Ovary (tissue), 10 donors: ENCODE measurements around the gene RPA4. TPM values are rescaled to one million over a fixed set of nuclear protein-coding genes. Genes with fewer than 3 reads are reported as not detected.

Experiments used
- DNase-seq, 5 donors: peaks; one replicate each; pipeline ENCODE4 v3.0.0-alpha.2; 2019 to 2020
- H3K27ac ChIP-seq, 2 donors: fragments of 200-600 bp; one replicate each; pipeline versions ENCODE4 v1.5.1 to v1.8.0; 2019 to 2022
- H3K27me3 ChIP-seq: fragments of 200-600 bp; one replicate; pipeline ENCODE4 v1.8.0; 2022
- H3K36me3 ChIP-seq: fragments of 200-600 bp; sonication (generic); one replicate; pipeline ENCODE4 v1.5.1; 2019
- H3K4me1 ChIP-seq: one replicate; pipeline ENCODE4 v1.8.1; 2013; ENCODE audit warnings: mild to moderate bottlenecking, moderate library complexity; ENCODE audit not compliant: insufficient read depth
- H3K4me3 ChIP-seq: fragments of 200-600 bp; sonication (generic); one replicate; pipeline ENCODE4 v1.5.1; 2017
- H3K9me3 ChIP-seq, 2 donors: fragments of 200-600 bp in 1 of 2; sonication (generic) in 1 of 2; one replicate each; pipeline versions ENCODE4 v1.5.1 to v1.8.1; 2013 to 2019; ENCODE audit warnings: mild to moderate bottlenecking in 1 of 2, moderate library complexity in 1 of 2
- EP300 ChIP-seq: sonication (generic); formaldehyde crosslinking; IDR thresholded peaks from one replicate; pipeline ENCODE4 v1.6.1; 2017; ENCODE audit warnings: antibody characterized with exemption
- POLR2A ChIP-seq: fragments of 450-650 bp; IDR thresholded peaks from one replicate; pipeline ENCODE4 v1.6.1; 2017; ENCODE audit warnings: antibody characterized with exemption, mild to moderate bottlenecking, moderate library complexity
- WGBS, 3 donors: extraction: QIAGEN DNeasy Blood & Tissue Kit in 1 of 3; methylation state at CpG; one replicate each; pipeline versions ENCODE4 v1.1.5 to v1.1.7; 2013 to 2017; 5-methylcytosine and 5-hydroxymethylcytosine counted together
- intact Hi-C, 4 donors: fragments of 100-400 bp; cut with DNase I; formaldehyde crosslinking; loops; one replicate each; pipeline versions ENCODE4 v1.11.0 to v1.15.1; 2022 to 2023
- long read RNA-seq, 3 donors: library from polyadenylated mRNA in 2 of 3; unstranded in 2 of 3; transcript quantifications; one replicate each; pipeline ENCODE4 v2.0.0 and lab custom pipeline, GENCODE V29; 2021 to 2026
- polyA plus RNA-seq, 2 donors: library from polyadenylated mRNA; stranded (reverse); fragments of 200-250 nt in 1 of 2; fragments of 350-450 nt in 1 of 2; fragmentation: Illumina TruSeq in 1 of 2; extraction: RNeasy Lipid Tissue Mini Kit (QIAGEN cat#74804) in 1 of 2; gene quantifications; one replicate each; pipeline ENCODE4 v1.2.3, GENCODE V29; 2013 to 2014
- total RNA-seq, 7 donors: library from RNA; depleted of rRNA in 2 of 7; stranded (reverse); fragments of >200 nt in 2 of 7; fragmentation: NEBNext Ultra II Directional in 3 of 7; extraction: Animal tissue kit (Norgen Biotek cat#: 25700) in 3 of 7; gene quantifications; one replicate each; pipeline versions ENCODE4 v1.1.0 to v1.2.4, GENCODE V29; 2016 to 2023
- TF ChIP-seq, protein P1 (sequence below), 3 donors: fragments of 450-650 bp in 2 of 3; fragments of 200-600 bp in 1 of 3; IDR thresholded peaks; one replicate each; pipeline versions ENCODE4 v1.5.1 to v1.8.0; 2016 to 2022; ENCODE audit warnings: antibody characterized with exemption in 3 of 3, mild to moderate bottlenecking in 1 of 3
- donor health status: DM: no; HTN: no; CAD: no; lungs with moderate emphysema.
- donor health status: DM: no; HTN: no; CAD: no.
- donor health status: Bipolar disorder and iron deficiency.
- donor health status: DM: yes; HTN: yes; CAD: no.
- donor health status: DM: no; HTN: no; CAD: no.
- donor health status: DM: yes; HTN: yes; CAD: no.

RPA4 gene
- total RNA-seq, result 1 to 10 TPM in 5 of 7 donors, under 1 TPM in 2; 0.38 to 3.7 (median 1.1) TPM
- under 1 TPM in 1 of 2 donors, not detected in 1; 0.08 TPM for polyA plus RNA-seq
- long read RNA-seq, donor 1, result 0 reads
- long read RNA-seq, donor 2, transcript RPA4-201 (1 exons, 1,560 nt), result major isoform, 19 of 19 reads
- long read RNA-seq, donor 2, partial matches to known transcripts, result 0 of 19 reads
- long read RNA-seq, donor 2, other reads (novel, unspliced or antisense), result 0 of 19 reads
- long read RNA-seq, donor 3, result 0 reads

GRCh38 chrX:96883608-96884007, at the start of gene RPA4:
Gene RPA4 (plus strand): TSS chrX:96883908. CDS start chrX:96884311, 403 bp downstream.
- no peaks in the 10 kb centered on the region for H3K27me3 ChIP-seq
- no peak within 1 kb of the TSS for H3K4me3 ChIP-seq
- no peaks in the 10 kb centered on the region for H3K9me3 ChIP-seq
- H3K36me3 ChIP-seq, result no peaks in the 10 kb centered on the region
- no peaks in the 10 kb centered on the region for H3K4me1 ChIP-seq
- intact Hi-C loops, result no loop called here
- TF ChIP-seq EP300 (no peak), POLR2A (no peak)
- TF ChIP-seq, protein P1, sequence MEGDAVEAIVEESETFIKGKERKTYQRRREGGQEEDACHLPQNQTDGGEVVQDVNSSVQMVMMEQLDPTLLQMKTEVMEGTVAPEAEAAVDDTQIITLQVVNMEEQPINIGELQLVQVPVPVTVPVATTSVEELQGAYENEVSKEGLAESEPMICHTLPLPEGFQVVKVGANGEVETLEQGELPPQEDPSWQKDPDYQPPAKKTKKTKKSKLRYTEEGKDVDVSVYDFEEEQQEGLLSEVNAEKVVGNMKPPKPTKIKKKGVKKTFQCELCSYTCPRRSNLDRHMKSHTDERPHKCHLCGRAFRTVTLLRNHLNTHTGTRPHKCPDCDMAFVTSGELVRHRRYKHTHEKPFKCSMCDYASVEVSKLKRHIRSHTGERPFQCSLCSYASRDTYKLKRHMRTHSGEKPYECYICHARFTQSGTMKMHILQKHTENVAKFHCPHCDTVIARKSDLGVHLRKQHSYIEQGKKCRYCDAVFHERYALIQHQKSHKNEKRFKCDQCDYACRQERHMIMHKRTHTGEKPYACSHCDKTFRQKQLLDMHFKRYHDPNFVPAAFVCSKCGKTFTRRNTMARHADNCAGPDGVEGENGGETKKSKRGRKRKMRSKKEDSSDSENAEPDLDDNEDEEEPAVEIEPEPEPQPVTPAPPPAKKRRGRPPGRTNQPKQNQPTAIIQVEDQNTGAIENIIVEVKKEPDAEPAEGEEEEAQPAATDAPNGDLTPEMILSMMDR (IDR thresholded peaks at IDR 0.05), result no peak
- DNase-seq, result no peak
- 90 to 95% (median 91%) methylated on average over 10 of the region's 10 CpGs for WGBS, 3 donors
- no peak within 1 kb of the TSS for H3K27ac ChIP-seq

DNA sequence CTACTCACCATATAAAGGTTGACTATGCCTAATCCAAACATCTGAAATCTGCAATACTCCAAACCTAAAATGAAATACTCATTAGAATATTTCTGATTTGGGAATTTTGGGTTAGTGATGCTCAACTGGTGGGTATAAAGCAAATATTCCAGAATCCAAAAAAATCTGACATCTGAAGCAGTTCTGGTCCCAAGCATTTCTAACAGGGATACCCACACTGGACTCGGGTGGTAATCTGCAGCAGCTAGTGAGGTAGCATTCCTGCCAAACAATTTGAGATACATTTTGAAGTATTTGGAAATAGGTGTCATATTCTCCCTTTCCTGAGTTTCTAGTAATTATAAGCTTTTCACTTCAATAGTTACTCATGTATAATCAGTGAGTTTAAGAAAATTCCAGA, 49.6 kb upstream of the RPA4 start:
- H3K36me3 ChIP-seq, result no peaks in the 10 kb centered on the region
- no peaks in the 10 kb centered on the region for H3K27me3 ChIP-seq
- H3K4me1 ChIP-seq, result no peaks in the 10 kb centered on the region
- H3K4me3 ChIP-seq, result no peak overlapping the region
- intact Hi-C loops, result no loop called here
- H3K9me3 ChIP-seq, result no peaks in the 10 kb centered on the region
- TF ChIP-seq, protein P1 (IDR thresholded peaks at IDR 0.05), result no peak
- TF ChIP-seq POLR2A, result no peak
- TF ChIP-seq EP300, result no peak
- no peak overlapping the region for H3K27ac ChIP-seq
- DNase-seq, result no peak
- 63 to 89% (median 76%) methylated on average over 1 of the region's 1 CpG for WGBS, 3 donors

- intact Hi-C loops, result no loop called here
- no peaks in the 10 kb centered on the region for H3K9me3 ChIP-seq
- H3K4me3 ChIP-seq, result no peak overlapping the region
- no peaks in the 10 kb centered on the region for H3K36me3 ChIP-seq
- 70 to 74% (median 73%) methylated on average over 5 of the region's 5 CpGs for WGBS, 3 donors
- H3K4me1 ChIP-seq, result no peaks in the 10 kb centered on the region
- TF ChIP-seq, protein P1 (IDR thresholded peaks at IDR 0.05), result no peak
- no peak for TF ChIP-seq POLR2A
- no peak for TF ChIP-seq EP300
- no peak overlapping the region for H3K27ac ChIP-seq
- DNase-seq, result no peak
- H3K27me3 ChIP-seq, result no peaks in the 10 kb centered on the region
Measured at GRCh38 chrX:96835660-96836289, 47.9 kb upstream of the RPA4 start.

DNA sequence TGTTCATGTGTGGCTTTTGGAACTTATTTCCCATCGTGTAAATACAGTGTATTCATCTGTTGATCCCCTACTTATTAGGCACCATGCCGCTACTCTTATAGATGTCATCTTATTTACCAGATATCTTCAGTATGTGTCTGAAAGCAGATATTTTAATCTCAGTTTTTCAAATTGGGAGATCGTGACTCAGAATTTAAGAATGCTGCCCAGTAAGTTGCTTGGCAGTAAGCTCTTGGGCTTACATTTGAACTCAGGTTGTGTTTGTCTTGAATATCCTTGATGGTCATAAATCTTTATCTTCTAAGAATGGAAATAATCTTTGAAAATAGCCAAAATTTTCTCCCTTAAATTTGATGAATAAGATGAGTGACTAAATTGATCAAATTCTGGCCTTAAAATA, 45.9 kb upstream of the RPA4 start:
- intact Hi-C loops, result no loop called here
- Histone ChIP-seq H3K4me1 (no peaks in the 10 kb centered on the region), H3K36me3 (no peaks in the 10 kb centered on the region), H3K4me3 (no peak overlapping the region), H3K27ac (no peak overlapping the region), H3K27me3 (no peaks in the 10 kb centered on the region), H3K9me3 (no peaks in the 10 kb centered on the region)
- whole genome bisulfite sequencing, 3 donors, result 73 to 83% (median 74%) methylated on average over 3 of the region's 3 CpGs
- no peak for DNase-seq
- TF ChIP-seq, protein P1 (IDR thresholded peaks at IDR 0.05), result no peak
- TF ChIP-seq POLR2A, result no peak
